NCI-H2107 (cell line): ENCODE results near the gene LOX.

Experiments used
- DNase-seq: peaks from one replicate; lab custom pipeline; 2025; lab: John Stamatoyannopoulos, UW

Gene LOX

GRCh38 chr5:122078116-122079110 is at the start of gene LOX:
Gene LOX (minus strand): TSS chr5:122078259. CDS start chr5:122077985, 274 bp downstream.
- no peak for DNase-seq

GRCh38 chr5:122126756-122127321 is 48.8 kb upstream of the LOX start:
- no peak for DNase-seq

GRCh38 chr5:122126177-122126755 is 48.2 kb upstream of the LOX start:
- no peak for DNase-seq

GRCh38 chr5:122124766-122125165 is 46.7 kb upstream of the LOX start:
- DNase-seq: no peak

- DNase-seq: no peak
Observed at GRCh38 chr5:122121479-122122465, 43.7 kb upstream of the LOX start.

- DNase-seq: no peak
Observed at GRCh38 chr5:122120957-122121356, 42.9 kb upstream of the LOX start.

GRCh38 chr5:122120493-122120892 is 42.4 kb upstream of the LOX start:
- DNase-seq: no peak

GRCh38 chr5:122119205-122119604 is 41.1 kb upstream of the LOX start:
- no peak for DNase-seq

- DNase-seq: no peak
Observed at GRCh38 chr5:122118356-122118948, 40.4 kb upstream of the LOX start.

- no peak for DNase-seq
Observed at GRCh38 chr5:122114501-122114900, 36.4 kb upstream of the LOX start.

GRCh38 chr5:122112733-122113558 is 34.9 kb upstream of the LOX start:
- DNase-seq: no peak

- no peak for DNase-seq
Observed at GRCh38 chr5:122112063-122112462, 34.0 kb upstream of the LOX start.

- DNase-seq: no peak
Observed at GRCh38 chr5:122111460-122111859, 33.4 kb upstream of the LOX start.

GRCh38 chr5:122110987-122111386 is 32.9 kb upstream of the LOX start:
- DNase-seq: no peak

- no peak for DNase-seq
Observed at GRCh38 chr5:122107016-122107415, 29.0 kb upstream of the LOX start.

- no peak for DNase-seq
Observed at GRCh38 chr5:122105909-122106308, 27.9 kb upstream of the LOX start.

- no peak for DNase-seq
Observed at GRCh38 chr5:122102825-122103224, 24.8 kb upstream of the LOX start.

- no peak for DNase-seq
Observed at GRCh38 chr5:122101636-122102285, 23.7 kb upstream of the LOX start.

GRCh38 chr5:122099060-122099790 is 21.2 kb upstream of the LOX start:
- DNase-seq: no peak
